HFF-Myc (cell line): ENCODE results near the gene MLPH.

Experiments
- DNase-seq: peaks from one replicate; pipeline ENCODE4 v3.0.0-alpha.2; 2011; ENCODE audit warnings: low read depth; ENCODE audit errors: extremely low read depth
- H3K4me3 ChIP-seq: replicated peaks from 2 replicates; pipeline ENCODE4 v1.5.1; 2011; ENCODE audit warnings: low read depth, mild to moderate bottlenecking, control low read depth, low read length
- CTCF ChIP-seq: IDR thresholded peaks from 2 replicates; pipeline ENCODE4 v1.5.1; 2012; ENCODE audit warnings: mild to moderate bottlenecking, low read depth, low read length, control low read depth; ENCODE audit errors: missing control alignments

Gene MLPH

GRCh38 chr2:237456200-237456843 is 30.7 kb upstream of the MLPH start:
- peak; percentile 94 for DNase-seq
- no peak for TF ChIP-seq CTCF
- H3K4me3 ChIP-seq, result no peak overlapping the region

GRCh38 chr2:237457388-237457941 is 29.6 kb upstream of the MLPH start:
- no peak for TF ChIP-seq CTCF
- no peak for DNase-seq
- H3K4me3 ChIP-seq, result no peak overlapping the region

GRCh38 chr2:237458519-237458918 is 28.5 kb upstream of the MLPH start:
- H3K4me3 ChIP-seq, result no peak overlapping the region
- no peak for DNase-seq
- TF ChIP-seq CTCF, result no peak

GRCh38 chr2:237459226-237459625 is 27.8 kb upstream of the MLPH start:
- H3K4me3 ChIP-seq, result no peak overlapping the region
- DNase-seq, result no peak
- no peak for TF ChIP-seq CTCF

GRCh38 chr2:237459741-237460174 is 27.3 kb upstream of the MLPH start:
- no peak for TF ChIP-seq CTCF
- no peak overlapping the region for H3K4me3 ChIP-seq
- DNase-seq, result peak; percentile 79

- H3K4me3 ChIP-seq, result no peak overlapping the region
- TF ChIP-seq CTCF, result no peak
- no peak for DNase-seq
These were observed 22.2 kb upstream of the MLPH start for GRCh38 chr2:237464757-237465391.
